Measurements from ENCODE around the gene CCDC170.
A peak's percentile ranks its signal among the peaks of the same experiment; 100 is the strongest.
"Not testable (repeated sequence)": the region's sequence is repeated elsewhere in the genome, so short reads cannot be mapped to it uniquely, and the experiment has no call there.

Gene CCDC170, protein sequence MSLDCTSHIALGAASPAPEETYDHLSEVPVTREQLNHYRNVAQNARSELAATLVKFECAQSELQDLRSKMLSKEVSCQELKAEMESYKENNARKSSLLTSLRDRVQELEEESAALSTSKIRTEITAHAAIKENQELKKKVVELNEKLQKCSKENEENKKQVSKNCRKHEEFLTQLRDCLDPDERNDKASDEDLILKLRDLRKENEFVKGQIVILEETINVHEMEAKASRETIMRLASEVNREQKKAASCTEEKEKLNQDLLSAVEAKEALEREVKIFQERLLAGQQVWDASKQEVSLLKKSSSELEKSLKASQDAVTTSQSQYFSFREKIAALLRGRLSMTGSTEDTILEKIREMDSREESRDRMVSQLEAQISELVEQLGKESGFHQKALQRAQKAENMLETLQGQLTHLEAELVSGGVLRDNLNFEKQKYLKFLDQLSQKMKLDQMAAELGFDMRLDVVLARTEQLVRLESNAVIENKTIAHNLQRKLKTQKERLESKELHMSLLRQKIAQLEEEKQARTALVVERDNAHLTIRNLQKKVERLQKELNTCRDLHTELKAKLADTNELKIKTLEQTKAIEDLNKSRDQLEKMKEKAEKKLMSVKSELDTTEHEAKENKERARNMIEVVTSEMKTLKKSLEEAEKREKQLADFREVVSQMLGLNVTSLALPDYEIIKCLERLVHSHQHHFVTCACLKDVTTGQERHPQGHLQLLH

DNA sequence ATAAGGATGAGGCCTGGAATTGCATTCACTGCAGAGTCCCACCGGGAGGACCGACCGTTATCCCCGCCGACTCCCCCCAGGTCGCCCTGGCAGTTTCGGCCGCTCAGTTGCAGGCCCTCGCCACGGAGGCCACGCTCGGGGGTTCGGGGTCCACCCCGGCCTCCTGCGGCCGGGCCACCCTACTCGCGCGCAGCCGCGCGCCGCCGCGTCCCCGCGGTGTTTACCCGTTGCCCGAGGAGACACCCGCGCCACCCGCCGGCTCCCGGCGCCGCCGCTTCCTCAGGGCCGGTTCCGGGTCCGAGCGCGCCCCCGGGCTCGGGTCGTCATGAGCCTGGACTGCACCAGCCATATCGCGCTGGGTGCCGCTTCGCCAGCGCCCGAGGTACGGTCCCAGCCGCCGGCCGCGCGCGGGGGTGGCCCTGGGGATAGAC lies at the start of gene CCDC170:
Gene CCDC170 (plus strand): TSS at position 214 of the 431 bp plus-strand sequence. CDS start 112 bp downstream, at position 326.
- DNase-seq = no peak

DNA sequence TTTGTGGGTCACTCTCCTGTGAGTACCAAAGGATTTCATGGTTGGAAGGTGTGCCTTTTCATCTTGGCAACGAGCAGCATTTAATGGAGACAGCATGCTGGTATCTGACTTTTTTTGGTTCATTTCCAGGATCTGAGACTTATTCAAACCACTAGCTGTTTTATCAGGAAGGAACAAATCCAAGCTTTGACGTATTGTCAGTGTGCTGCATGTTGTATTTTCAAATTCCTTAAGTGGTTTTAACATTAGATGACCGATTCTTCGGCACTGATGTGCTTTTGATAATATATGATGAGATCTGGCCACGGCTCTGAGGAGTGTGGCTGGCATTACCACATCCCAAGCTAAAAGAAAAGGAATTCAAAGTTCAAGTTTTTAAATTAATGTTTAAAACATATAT lies 48.3 kb upstream of the CCDC170 start:
- DNase-seq = no peak

DNA sequence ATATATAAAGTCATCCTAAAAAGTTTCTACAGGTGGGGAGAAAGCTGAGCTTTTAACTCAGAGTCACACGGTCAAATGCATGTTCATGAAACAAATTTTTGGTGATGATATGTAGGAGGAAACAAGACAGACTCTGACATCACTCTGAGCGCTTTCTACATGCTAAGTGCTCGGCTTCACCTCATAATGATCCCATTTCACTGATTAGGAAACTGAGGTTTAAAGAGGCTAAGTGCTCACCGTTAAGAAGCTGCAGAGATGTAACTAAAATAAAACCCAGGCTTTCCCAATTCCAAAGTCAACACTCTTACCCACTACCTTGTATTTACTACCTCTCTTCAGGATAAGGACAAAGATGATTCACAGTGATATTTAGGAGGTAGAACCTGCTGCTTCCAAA lies 46.6 kb upstream of the CCDC170 start:
- DNase-seq = no peak

DNA sequence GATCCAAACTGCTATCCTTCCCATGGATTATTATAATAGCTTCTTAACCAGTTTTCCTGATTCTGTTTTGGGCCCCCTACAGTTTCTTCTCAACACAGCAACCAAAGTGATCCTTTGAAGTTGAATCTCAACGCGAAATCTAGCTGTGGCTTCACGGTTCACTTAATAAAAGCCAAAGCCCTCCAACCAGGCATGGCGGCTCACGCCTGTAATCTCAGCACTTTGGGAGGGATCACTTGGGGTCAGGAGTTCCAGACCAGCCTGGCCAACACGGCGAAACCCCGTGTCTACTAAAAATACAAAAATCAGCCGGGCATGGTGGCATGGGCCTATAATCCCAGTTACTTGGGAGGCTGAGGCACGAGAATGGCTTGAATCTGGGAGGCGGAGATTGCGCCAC lies 45.2 kb upstream of the CCDC170 start:
- DNase-seq = no peak

DNA sequence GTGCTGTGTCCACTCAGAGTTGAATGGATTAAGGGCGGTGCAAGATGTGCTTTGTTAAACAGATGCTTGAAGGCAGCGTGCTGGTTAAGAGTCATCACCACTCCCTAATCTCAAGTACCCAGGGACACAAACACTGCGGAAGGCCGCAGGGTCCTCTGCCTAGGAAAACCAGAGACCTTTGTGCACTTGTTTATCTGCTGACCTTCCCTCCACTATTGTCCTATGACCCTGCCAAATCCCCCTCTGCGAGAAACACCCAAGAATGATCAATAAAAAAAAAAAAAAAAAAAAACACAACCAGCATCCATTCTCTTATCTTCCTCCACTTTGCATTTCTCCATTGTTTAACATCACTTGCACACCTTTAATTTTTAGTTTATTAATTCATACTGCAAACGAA lies 42.9 kb upstream of the CCDC170 start:
- not testable (repeated sequence) for DNase-seq

DNA sequence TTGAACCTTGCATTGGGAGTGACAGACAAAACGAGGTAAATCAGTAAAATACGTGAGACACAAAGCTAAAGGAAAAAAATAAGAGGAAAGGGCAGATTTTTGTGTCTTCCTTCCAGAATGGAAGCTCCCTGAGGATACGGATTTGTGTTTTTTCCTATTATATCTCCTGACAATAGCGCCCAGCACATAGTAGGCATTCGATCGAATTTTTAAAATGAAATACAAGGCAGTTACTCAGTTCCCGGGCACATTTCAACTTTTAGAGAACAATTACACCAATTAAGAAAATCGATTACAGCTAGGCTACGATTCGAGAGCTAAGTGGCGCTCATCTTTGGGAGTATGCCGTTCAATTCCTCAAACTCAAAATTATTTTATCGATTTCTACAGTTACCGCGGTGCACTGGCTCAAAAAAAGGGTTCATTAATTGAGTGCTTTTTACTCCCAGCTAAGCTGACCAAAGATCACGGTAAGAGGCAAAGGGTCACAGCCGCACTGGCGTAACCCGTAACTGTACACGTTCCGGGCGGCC lies 42.3 kb upstream of the CCDC170 start:
- DNase-seq = no peak

DNA sequence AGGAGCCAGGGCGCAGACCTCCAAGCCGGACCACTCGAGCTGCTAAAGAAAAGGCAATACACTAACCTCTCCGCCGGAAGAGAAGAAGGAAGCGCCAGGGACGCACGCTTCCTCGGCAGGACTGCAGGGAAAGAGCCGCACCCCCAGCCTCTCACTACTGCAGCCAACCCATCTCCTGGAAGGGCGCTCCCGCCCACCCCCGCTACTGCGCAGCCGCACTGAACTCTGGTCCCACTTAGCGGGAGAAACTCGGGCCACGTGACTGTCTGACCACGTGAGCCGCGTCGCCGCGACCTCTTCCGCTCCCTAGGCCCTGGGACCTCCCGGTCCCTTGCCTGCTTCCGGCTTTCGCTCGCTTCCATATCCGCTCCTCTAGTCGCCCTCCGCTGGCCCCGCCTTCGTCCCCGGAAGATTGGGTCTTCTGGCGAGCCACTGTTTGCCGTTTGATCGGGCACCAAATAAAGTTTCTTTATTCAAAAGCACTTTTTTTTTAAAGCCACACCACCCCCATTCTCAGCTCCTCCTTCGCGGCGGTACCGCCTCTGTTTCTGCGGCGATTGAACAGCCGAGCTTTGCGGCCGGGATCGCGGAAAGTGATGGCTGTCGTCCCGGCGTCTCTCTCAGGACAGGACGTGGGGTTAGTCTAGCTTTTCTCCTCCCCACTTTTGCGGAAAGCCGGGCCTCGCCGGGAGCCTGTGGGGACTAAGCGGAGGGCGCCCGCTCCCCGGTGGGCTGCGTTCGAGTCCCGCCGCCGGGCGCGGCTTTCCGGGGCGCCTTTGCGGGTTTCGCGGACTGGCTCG lies 41.7 kb upstream of the CCDC170 start, which contains the start of gene RMND1:
Gene RMND1 (minus strand): TSS at position 177 of the 800 bp plus-strand sequence. CDS start 6,315 bp downstream, outside the sequence.
- peak; percentile 99 for DNase-seq

DNA sequence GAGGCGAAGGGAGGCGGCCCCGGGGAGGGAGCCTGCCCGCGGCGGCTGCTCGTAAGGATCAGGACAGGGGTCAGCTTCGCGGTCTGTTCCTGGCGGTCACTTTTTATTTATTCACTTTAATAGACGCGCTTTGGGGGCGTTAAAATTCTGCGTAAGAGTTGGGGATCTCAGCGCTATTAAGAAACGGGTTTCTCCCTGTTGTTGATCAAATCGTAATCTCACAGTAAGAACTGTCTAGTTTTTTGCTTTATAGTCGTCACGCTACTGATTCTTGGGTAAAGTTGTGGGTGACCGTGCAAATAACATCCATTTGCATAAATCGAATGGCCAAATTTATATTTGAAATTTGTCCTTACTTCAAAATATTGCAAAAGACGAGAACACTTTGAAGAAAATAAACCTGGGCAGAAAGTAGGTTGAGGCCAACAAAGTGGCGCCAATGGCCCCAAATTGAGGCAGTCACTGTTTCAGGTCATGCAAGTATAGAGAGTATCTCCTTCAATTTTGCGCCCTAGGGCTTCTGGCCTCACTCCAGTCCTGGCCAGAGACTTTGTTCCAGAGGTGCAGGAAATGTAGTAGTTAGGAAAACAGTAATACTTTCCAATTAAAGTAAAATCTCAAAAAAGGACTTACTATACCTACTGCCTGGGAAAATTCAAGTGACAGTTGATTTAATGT lies 40.9 kb upstream of the CCDC170 start:
- no peak for DNase-seq

DNA sequence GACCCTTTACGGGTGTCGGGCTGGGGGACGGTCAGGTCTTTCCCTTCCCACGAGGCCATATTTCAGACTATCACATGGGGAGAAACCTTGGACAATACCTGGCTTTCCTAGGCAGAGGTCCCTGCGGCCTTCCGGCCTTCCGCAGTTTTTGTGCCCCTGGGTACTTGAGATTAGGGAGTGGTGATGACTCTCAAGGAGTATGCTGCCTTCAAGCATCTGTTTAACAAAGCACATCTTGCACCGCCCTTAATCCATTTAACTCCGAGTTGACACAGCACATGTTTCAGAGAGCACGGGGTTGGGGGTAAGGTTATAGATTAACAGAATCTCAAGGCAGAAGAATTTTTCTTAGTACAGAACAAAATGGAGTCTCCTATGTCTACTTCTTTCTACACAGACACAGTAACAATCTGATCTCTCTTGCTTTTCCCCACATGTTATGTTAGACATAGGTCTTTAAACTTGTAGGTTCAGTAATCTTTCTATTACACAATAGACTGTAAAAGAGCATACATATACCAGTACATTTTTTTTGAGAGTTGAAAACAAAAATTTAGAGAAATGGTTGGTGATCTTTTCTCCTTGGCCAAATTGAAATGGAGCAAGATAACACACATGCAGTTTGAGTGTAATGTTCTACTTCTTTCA lies 37.9 kb upstream of the CCDC170 start:
- not testable (repeated sequence) for DNase-seq

DNA sequence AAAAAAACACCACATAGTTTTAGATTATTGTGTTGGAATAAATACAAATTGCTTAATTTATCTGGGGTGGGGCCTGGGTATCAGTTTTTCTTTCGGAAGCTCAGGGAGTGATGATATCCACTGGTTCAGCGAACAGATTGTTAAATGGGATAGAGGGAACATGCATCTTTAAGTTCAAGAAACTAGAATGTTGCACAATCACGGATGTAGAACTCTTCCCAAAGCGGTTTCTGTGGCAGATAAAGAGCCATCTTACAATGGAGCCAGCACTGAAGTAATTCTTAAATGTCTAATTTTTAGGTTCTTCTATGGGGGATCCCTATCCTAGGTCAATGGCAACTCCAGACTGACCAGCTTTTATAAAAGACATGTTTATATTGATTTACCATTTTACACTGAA lies 32.1 kb upstream of the CCDC170 start:
- DNase-seq = no peak

DNA sequence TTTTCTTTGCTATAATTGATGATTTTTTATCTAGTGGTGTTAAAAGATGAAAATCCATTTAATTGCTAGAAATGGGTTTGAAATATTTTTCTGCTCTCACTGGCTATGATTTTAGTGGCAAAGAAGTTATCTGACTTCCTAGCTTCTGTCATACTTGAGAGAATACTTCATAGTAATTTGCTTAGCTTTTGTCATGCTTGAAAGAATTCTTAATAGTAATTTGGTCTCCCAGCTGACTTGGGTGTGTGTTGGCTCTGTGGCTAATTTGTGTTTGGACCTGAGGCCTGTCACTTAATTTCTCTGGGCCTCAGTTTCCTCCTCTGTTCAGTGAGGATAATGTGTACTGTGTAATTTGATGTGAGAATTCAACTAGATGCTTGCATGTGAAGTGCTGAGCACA lies 29.1 kb upstream of the CCDC170 start:
- DNase-seq = no peak

DNA sequence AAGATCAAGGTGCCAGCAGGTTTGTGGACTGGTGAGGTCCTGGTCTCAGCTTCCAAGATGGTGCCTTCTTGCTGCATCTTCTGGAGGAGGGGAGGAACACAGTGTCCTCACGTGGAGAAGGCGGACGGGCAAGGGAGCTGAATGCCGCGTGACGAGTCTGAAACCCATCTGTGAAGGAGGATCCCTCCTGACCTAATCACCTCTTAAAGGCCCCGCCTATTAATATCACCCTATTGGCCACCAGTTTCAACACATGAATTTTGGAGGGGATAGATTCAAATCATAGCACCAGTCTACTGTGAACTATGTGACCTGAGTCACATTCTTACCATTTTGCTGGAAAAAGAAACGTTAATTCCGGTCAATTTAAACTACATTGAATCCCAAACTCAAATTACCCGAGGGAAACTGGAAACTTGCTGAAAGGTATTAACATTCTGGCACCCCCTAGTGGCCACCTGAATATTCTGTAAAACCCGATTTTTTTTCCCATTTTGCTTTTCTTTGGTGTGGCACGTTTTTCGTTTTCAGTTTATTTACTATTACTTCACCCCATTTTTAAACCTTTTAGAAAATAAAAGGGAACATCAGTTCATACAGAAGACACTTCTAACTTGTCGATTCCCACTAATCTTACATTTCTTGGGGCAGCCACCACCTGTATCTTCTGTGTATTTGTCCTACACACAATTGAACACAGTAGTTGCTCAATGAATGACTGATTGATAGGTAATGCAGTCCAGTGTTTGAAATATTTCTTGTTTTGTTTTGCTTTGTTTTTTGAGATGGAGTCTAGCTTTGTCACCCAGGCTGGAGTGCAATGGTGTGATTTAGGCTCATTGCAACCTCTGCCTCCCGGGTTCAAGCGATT lies 17.9 kb upstream of the CCDC170 start:
- DNase-seq = no peak

DNA sequence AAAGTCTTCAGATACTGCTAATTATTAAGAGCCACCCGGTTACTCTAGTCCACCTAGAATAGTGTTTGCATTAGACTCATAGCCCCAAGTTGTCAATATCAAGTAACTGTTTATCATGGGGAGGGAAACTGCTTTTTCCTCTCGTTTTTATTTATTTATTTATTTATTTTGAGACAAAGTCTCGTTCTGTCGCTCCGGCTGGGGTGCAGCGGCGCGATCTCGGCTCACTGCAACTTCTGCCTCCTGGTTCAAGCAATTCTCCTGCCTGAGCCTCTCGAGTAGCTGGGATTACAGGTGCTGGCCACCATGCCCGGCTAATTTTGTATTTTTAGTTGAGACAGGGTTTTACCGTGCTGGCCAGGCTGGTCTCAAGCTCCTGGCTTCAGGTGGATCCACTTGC lies 16.1 kb upstream of the CCDC170 start:
- no peak for DNase-seq

DNA sequence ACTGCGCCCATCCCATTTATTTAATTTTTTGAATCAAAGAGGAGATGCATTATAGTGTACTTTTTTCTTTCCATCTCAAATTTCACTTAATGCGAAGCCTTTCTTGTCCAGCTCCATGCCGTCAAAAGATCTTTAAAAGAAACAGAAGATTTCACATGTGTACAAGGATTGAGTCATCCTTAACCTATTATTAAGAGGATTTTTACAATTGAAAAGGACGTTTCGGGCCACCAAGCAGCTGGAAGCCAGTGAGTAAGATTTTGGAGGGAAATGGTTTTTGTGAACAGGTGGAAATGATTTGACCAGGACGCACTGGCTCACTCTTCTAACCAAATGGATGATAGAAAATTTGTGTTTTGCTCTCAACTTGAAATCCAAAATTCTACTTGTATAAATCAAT lies 15.1 kb upstream of the CCDC170 start:
- no peak for DNase-seq

DNA sequence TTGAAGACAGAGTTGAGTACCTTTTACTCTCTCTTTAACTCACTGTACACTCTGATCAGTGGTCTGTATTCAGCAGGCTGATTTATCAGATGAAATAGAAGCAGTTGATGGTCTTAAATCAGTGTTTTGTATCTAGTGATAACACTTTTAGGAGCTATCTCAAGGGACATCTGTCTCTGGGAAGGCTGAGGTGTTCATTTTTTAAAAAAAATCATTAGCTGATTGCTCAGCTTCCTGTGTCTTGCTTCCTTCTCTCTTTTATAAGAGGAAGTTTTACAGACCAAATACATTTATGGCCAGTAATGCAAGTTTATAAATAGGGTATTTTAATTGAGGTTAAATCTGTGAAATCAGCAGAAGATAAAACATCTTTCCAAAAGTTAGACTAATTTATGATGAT lies 12.0 kb upstream of the CCDC170 start:
- DNase-seq = no peak

DNA sequence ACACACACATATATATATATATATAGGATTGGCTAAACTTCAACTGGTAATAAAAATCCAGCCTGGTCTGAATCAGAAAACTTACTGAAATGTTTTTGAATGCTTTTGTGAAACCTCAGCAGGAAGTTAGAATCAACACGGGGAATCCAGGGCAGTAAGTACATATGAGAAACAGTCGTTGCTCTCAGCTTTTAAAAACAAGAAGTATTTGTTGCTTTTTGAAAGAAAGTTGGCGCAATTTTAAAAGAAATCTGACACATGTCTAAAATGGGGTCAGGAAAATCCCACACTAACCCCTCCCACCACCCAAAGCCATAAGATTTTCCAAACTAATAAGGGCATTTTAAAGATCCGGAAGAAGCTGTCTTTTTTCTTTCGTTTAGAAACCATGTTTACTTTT lies 11.5 kb upstream of the CCDC170 start:
- no peak for DNase-seq

DNA sequence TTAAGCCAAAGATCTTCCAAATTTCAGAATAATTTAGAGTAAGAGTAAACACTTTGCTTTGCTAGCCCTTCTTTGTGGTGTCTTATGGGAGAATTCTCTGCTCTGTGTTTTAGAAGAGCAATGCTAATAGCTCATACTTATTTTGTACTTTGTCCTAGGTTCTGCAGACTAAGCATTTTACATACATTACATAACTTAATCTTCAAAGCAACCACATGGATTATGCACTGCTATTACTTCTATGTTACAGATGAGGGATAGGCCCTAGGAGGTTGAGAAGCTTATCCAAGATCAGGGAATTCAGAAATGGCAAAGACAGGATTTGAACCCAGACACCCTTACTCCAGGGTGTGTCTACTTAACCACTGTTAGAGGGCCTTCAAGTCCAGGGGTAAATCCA lies 9.8 kb upstream of the CCDC170 start:
- no peak for DNase-seq

DNA sequence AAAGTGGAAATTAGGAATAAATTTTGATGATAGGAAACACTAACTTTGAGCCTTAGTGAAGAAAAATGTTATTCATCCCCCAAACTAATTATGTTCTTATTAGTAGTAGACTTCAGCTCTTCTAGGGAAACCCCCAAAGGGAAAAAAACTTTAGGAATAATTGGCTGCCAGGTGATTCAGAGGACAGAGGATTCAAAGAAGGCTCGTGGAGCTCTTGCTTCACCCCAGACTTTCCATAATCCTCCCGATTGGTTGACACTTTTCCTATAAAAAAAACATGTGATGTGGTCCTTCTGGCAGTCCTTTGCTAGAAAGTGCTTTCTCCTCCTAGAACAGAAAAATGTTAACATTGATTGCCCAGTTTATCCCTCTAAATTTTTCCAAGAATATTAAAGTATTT lies 5.6 kb upstream of the CCDC170 start:
- no peak for DNase-seq

DNA sequence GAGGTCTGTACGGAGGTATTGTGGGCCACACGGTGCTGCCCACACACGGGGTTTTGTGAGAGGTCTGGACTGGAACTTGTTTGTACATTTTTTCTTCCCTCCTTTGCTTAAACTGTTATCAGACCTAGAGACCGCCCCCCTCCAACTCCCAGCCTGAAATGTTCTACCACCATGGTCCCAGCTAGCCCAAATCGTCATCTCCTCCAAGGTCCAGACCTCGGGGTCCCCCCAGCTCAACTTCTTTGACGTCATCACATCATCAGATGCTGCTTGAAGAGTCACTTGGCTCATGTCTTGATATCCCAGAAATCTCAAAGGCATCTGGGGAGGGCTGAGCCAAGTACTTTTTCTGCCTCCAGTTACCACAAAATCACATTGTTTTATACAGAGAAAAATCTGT lies 2.8 kb upstream of the CCDC170 start:
- DNase-seq = no peak

DNA sequence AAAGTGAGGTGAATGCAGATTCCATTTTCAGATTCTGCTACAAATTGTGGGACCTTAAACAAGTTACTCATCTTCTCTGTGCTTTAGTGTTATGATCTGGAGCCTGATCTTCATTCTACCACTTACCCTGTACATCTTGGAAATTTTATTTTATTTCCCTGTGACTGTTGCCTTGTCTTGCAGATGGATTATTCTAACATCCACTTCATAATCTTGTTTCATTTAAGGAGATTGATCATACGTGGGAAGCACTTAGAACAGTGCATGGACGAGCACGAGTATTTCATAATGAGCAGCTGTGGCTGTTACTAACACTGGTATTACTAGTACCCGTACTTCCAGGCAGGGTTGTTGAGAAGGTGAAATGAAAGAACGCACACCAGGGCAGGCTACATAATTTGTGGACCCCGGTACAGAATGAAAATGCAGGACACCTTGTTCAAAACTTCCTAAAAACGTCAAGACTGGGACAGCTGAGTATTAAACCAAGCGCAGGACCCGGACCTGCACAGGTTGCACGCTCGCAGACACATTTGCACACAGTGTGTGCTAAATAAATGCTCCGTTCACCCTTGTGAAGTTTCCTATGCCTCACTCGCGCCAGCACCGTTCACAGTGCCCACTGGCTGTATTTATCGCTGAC lies 535 bp upstream of the CCDC170 start:
- no peak for DNase-seq

Measured in T1000 (cell line).